GM23338 (cell line): Measurements from ENCODE around the gene PHF13.

Experiments used
- CREB1 ChIP-seq: fragments of 250-450 bp; sonication (Bioruptor Pico); IDR thresholded peaks from 2 replicates; pipeline ENCODE4 v1.5.0; 2020; ENCODE audit warnings: low read depth, mild to moderate bottlenecking, moderate library complexity
- CTCF ChIP-seq, 2 experiments: fragments of 200-600 bp in 1 of 2; sonication (generic) in 1 of 2; conservative IDR thresholded peaks; 2 replicates each; pipeline versions ENCODE4 v1.5.1 to v1.6.1; 2016 to 2017; ENCODE audit warnings: antibody characterized with exemption in 2 of 2, low read depth in 2 of 2, mild to moderate bottlenecking in 2 of 2, moderate library complexity in 1 of 2
- EZH2 ChIP-seq: fragments of 200-600 bp; sonication (generic); IDR thresholded peaks from one replicate; pipeline ENCODE4 v1.8.0; 2017; ENCODE audit warnings: antibody characterized with exemption, mild to moderate bottlenecking, low read depth; ENCODE audit not compliant: unreplicated experiment
- EZH2phosphoT487 ChIP-seq: fragments of 200-600 bp; sonication (generic); IDR thresholded peaks from one replicate; pipeline ENCODE4 v1.8.1; 2018; ENCODE audit warnings: antibody characterized with exemption; ENCODE audit not compliant: unreplicated experiment
- JUNB ChIP-seq: IDR thresholded peaks from one replicate; pipeline ENCODE4 v1.6.1; 2016; ENCODE audit warnings: antibody characterized with exemption; ENCODE audit not compliant: unreplicated experiment
- POLR2AphosphoS5 ChIP-seq: IDR thresholded peaks from 2 replicates; pipeline ENCODE4 v1.6.1; 2016; ENCODE audit warnings: antibody characterized with exemption, low read depth
- ZNF114 ChIP-seq: fragments of 250-450 bp; sonication (Bioruptor Pico); IDR thresholded peaks from 2 replicates; pipeline ENCODE4 v1.5.0; 2020; ENCODE audit warnings: mild to moderate bottlenecking, moderate library complexity
- TF ChIP-seq, protein P1 (sequence below): IDR thresholded peaks from 2 replicates; pipeline ENCODE4 v1.6.1; 2016; ENCODE audit warnings: antibody characterized with exemption
- TF ChIP-seq, protein P2 (sequence below): IDR thresholded peaks from one replicate; pipeline ENCODE4 v1.6.1; 2018; ENCODE audit warnings: antibody characterized with exemption; ENCODE audit not compliant: unreplicated experiment

GRCh38 chr1:6579374-6580118 is 34.0 kb upstream of the PHF13 start, which contains the start of gene ZBTB48:
- TF ChIP-seq CTCF (conservative IDR thresholded peaks at IDR 0.05; ENCODE audit: low read depth in 2 of 2) (no peak), ZNF114 (CRISPR knock-in tag) (no peak), POLR2AphosphoS5 (peak; percentile 99), EZH2phosphoT487 (no peak), EZH2 (no peak), JUNB (no peak), CREB1 (CRISPR knock-in tag) (peak; percentile 93)
- TF ChIP-seq, protein P1, sequence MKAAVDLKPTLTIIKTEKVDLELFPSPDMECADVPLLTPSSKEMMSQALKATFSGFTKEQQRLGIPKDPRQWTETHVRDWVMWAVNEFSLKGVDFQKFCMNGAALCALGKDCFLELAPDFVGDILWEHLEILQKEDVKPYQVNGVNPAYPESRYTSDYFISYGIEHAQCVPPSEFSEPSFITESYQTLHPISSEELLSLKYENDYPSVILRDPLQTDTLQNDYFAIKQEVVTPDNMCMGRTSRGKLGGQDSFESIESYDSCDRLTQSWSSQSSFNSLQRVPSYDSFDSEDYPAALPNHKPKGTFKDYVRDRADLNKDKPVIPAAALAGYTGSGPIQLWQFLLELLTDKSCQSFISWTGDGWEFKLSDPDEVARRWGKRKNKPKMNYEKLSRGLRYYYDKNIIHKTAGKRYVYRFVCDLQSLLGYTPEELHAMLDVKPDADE, result 0 out of 2 replicates have a peak, but pooled peaks have one; percentile 23
- TF ChIP-seq, protein P2, sequence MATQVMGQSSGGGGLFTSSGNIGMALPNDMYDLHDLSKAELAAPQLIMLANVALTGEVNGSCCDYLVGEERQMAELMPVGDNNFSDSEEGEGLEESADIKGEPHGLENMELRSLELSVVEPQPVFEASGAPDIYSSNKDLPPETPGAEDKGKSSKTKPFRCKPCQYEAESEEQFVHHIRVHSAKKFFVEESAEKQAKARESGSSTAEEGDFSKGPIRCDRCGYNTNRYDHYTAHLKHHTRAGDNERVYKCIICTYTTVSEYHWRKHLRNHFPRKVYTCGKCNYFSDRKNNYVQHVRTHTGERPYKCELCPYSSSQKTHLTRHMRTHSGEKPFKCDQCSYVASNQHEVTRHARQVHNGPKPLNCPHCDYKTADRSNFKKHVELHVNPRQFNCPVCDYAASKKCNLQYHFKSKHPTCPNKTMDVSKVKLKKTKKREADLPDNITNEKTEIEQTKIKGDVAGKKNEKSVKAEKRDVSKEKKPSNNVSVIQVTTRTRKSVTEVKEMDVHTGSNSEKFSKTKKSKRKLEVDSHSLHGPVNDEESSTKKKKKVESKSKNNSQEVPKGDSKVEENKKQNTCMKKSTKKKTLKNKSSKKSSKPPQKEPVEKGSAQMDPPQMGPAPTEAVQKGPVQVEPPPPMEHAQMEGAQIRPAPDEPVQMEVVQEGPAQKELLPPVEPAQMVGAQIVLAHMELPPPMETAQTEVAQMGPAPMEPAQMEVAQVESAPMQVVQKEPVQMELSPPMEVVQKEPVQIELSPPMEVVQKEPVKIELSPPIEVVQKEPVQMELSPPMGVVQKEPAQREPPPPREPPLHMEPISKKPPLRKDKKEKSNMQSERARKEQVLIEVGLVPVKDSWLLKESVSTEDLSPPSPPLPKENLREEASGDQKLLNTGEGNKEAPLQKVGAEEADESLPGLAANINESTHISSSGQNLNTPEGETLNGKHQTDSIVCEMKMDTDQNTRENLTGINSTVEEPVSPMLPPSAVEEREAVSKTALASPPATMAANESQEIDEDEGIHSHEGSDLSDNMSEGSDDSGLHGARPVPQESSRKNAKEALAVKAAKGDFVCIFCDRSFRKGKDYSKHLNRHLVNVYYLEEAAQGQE, result no peak
